SK-N-SH (cell line): ENCODE results near the gene PDE6G.

Experiments
- CTCF ChIP-seq: fragments of 200-600 bp; sonication (generic); IDR thresholded peaks from 2 replicates; pipeline ENCODE4 v1.6.1; 2017; ENCODE audit warnings: antibody characterized with exemption, mild to moderate bottlenecking, moderate library complexity
- EP300 ChIP-seq, 2 experiments: IDR thresholded peaks; 2 replicates each; pipeline versions ENCODE4 v1.4.0 to v1.6.1; 2012; ENCODE audit warnings: borderline replicate concordance in 1 of 2, low read depth in 1 of 2, low read length in 1 of 2
- EZH2phosphoT487 ChIP-seq: fragments of 200-600 bp; sonication (generic); IDR thresholded peaks from 2 replicates; pipeline ENCODE4 v1.6.1; 2017; ENCODE audit warnings: low read depth, mixed run types, mild to moderate bottlenecking, antibody characterized with exemption, moderate library complexity, borderline replicate concordance
- JUND ChIP-seq: IDR thresholded peaks from 2 replicates; pipeline ENCODE4 v1.4.0; 2012
- RFX5 ChIP-seq: IDR thresholded peaks from 2 replicates; pipeline ENCODE4 v1.6.1; 2012; ENCODE audit warnings: mild to moderate bottlenecking, improper control_type of control experiment, low read length
- TAF1 ChIP-seq: IDR thresholded peaks from 2 replicates; pipeline ENCODE4 v1.6.1; 2012; ENCODE audit warnings: low read depth, mild to moderate bottlenecking, low read length, moderate library complexity, borderline replicate concordance

GRCh38 chr17:81646869-81647600, 9.3 kb downstream of the PDE6G start:
- TF ChIP-seq CTCF = no peak
- TF ChIP-seq JUND = no peak
- no peak for TF ChIP-seq EZH2phosphoT487
- no peak for TF ChIP-seq RFX5
- TF ChIP-seq EP300 (IDR thresholded peaks at IDR 0.05; ENCODE audit: borderline replicate concordance in 1 of 2, low read depth in 1 of 2, low read length in 1 of 2) = no peak
- TF ChIP-seq TAF1 = no peak
